Nephron progenitor cell (in vitro differentiated cells): ENCODE data around the gene DNMT3A.

ENCODE experiments used
- DNase-seq: peaks from one replicate; pipeline ENCODE4 v3.0.0; 2021
- H3K27ac Mint-ChIP-seq: 2 replicates; pipeline ENCODE4 v1.8.0; 2021; ENCODE audit warnings: mild to moderate bottlenecking, moderate library complexity, mixed read lengths
- H3K27me3 Mint-ChIP-seq: 2 replicates; pipeline ENCODE4 v1.8.0; 2021; ENCODE audit warnings: mild to moderate bottlenecking, low read depth, mixed read lengths; ENCODE audit not compliant: poor library complexity
- H3K36me3 Mint-ChIP-seq: 2 replicates; pipeline ENCODE4 v1.8.0; 2021; ENCODE audit warnings: low read depth, mixed read lengths
- H3K4me1 Mint-ChIP-seq: 2 replicates; pipeline ENCODE4 v1.8.0; 2021; ENCODE audit warnings: mixed read lengths
- H3K4me3 Mint-ChIP-seq: 2 replicates; pipeline ENCODE4 v1.8.0; 2021; ENCODE audit warnings: mild to moderate bottlenecking, moderate library complexity, mixed read lengths
- H3K9me3 Mint-ChIP-seq: 2 replicates; pipeline ENCODE4 v1.8.0; 2021; ENCODE audit warnings: mild to moderate bottlenecking, moderate library complexity, mixed read lengths
- CTCF ChIP-seq: fragments of 200-600 bp; sonication (generic); IDR thresholded peaks from 2 replicates; pipeline ENCODE4 v1.5.0; 2021; ENCODE audit warnings: antibody characterized with exemption

DNMT3A gene

DNA sequence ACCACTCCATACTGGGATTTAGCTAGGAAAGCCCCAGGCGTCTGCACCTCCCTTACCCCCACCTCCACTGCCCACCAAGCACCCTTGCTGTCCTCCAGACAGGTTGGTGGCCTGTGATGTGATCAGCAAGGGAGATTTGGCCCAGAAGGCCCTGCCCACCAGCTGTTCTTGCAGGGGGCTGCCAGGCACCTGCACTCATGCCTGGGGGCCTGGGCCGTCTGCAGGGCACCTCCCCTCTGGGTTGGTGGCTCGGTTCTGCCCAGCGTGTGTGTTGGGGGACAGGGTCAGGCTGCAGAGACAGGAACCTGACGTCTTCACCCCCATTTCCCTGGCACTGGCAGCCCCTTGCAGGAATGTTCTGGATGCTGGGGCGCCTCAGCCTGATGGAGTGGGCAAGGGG, 5.8 kb downstream of the DNMT3A start:
- Mint-ChIP-seq H3K27me3 (peaks cover 13% of the 10 kb centered on the region), H3K4me1 (peaks cover 77% of the 10 kb centered on the region), H3K36me3 (no peaks in the 10 kb centered on the region), H3K4me3 (no peak overlapping the region), H3K27ac (no peak overlapping the region), H3K9me3 (no peaks in the 10 kb centered on the region)
- no peak for TF ChIP-seq CTCF
- DNase-seq = no peak

DNA sequence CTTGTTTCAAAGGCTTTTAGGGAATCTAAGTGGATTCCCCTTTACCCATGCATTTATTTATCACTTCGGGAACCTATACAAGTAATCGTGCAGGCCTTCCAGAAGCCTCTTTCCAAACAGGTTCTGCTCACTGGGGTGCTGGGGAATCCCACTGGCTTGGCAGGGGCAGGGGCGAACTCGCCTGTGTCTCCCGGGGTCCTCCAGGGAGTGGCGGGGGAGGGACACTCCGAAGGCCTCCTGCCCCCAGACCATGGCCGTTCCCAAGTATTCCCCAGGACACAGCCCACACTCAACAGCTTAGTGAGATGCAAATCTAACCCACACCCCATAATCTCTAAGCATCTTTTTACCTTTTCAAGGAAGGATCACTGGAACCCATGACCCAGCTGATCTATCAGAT, 6.5 kb downstream of the DNMT3A start:
- no peak for TF ChIP-seq CTCF
- peaks cover 13% of the 10 kb centered on the region for H3K27me3 Mint-ChIP-seq

DNA sequence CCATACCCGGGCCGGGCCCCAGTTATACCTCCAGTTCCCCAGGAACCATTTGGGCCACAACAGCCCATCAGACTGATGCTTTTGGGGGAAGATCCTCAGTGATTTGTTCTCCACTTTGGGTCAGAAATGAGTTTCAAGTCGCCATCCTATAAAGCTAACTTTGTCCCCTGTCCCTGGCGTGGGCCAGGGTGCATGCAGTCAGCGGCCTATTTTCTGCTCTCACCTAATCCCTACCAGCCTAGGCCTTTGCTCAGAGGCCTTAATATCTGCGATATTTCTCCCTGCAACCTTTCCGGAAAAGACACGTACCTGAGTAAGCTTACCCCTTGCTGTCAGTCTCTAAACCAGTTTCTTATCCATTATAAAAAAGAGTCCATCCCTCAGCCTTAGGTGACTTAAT, 7.2 kb downstream of the DNMT3A start:
- TF ChIP-seq CTCF = no peak
- H3K9me3 Mint-ChIP-seq = no peaks in the 10 kb centered on the region
- peaks cover 9% of the 10 kb centered on the region for H3K27me3 Mint-ChIP-seq
- H3K4me1 Mint-ChIP-seq = peaks cover 85% of the 10 kb centered on the region
- H3K27ac Mint-ChIP-seq = no peak overlapping the region
- H3K36me3 Mint-ChIP-seq = no peaks in the 10 kb centered on the region
- DNase-seq = no peak
- no peak overlapping the region for H3K4me3 Mint-ChIP-seq

More for the DNA sequence above, 6.5 kb downstream of the DNMT3A start:
- Mint-ChIP-seq H3K9me3 (no peaks in the 10 kb centered on the region), H3K4me3 (no peak overlapping the region), H3K27ac (no peak overlapping the region), H3K36me3 (no peaks in the 10 kb centered on the region), H3K4me1 (peaks cover 83% of the 10 kb centered on the region)
- no peak for DNase-seq

- no peak overlapping the region for H3K4me3 Mint-ChIP-seq
- TF ChIP-seq CTCF = no peak
- H3K27ac Mint-ChIP-seq = no peak overlapping the region
- H3K36me3 Mint-ChIP-seq = no peaks in the 10 kb centered on the region
- peaks cover 9% of the 10 kb centered on the region for H3K27me3 Mint-ChIP-seq
- H3K4me1 Mint-ChIP-seq = peaks cover 85% of the 10 kb centered on the region
- no peaks in the 10 kb centered on the region for H3K9me3 Mint-ChIP-seq
- DNase-seq = no peak
Observed at GRCh38 chr2:25333981-25334380, 7.7 kb downstream of the DNMT3A start.

GRCh38 chr2:25332571-25332970, 9.2 kb downstream of the DNMT3A start:
- H3K36me3 Mint-ChIP-seq = peaks cover 9% of the 10 kb centered on the region

More at GRCh38 chr2:25332571-25332970, 9.2 kb downstream of the DNMT3A start:
- peaks cover 9% of the 10 kb centered on the region for H3K9me3 Mint-ChIP-seq
- DNase-seq = no peak
- TF ChIP-seq CTCF = no peak
- H3K27me3 Mint-ChIP-seq = peaks cover 5% of the 10 kb centered on the region
- H3K4me1 Mint-ChIP-seq = peaks cover 85% of the 10 kb centered on the region
- H3K27ac Mint-ChIP-seq = no peak overlapping the region
- H3K4me3 Mint-ChIP-seq = no peak overlapping the region
